A673 (cell line): Measurements from ENCODE around the gene CDKAL1.

Source experiments
- EZH2 ChIP-seq: fragments of 200-600 bp; sonication (generic); IDR thresholded peaks from 2 replicates; pipeline ENCODE4 v1.6.1; 2017; ENCODE audit warnings: borderline replicate concordance, low read depth, mild to moderate bottlenecking, mixed read lengths, antibody characterized with exemption, low read length; ENCODE audit not compliant: poor library complexity, severe bottlenecking
- TF ChIP-seq, protein P1 (sequence below): fragments of 300-800, 200-600 bp; sonication (generic); conservative IDR thresholded peaks from 2 replicates; pipeline ENCODE4 v1.5.1; 2017; ENCODE audit warnings: low read depth, mild to moderate bottlenecking, antibody characterized with exemption, low read length, moderate library complexity, mixed read lengths

DNA sequence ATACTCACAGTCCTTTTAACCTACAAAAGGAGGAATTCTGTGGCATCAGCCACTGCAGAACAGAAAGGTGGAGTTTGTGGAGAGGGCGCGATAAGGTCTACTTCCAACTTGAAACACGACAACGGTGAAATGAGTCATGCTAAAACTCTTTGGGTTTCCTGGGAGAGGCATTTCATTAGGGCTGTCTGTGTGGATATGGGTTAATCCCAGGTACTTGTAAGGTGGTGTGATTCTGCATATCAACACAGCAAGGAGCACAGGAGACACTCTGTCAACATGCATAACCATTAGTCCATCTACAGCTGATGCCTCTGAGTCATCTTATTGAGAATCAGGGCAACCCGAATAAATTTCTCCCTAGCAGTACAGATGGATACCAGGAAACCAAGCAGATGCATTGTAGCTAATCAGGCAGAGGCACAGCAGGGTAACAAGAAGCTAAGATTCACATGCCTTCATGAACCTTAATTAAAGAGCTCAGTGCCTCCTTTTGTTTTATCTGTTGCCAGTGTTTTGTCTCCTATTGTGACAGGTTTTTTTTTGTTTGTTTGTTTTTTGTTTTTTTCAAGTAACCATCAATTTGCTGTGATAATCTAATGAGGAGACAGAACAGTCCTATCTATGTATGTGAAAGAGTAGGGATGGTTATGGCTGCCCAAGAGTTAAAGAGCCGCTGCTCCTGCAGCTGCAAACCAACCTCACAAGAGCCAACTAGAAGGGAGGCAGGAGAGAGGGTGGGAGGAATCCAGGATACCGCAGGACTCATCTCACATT lies 743.5 kb downstream of the CDKAL1 start:
- TF ChIP-seq, protein P1, sequence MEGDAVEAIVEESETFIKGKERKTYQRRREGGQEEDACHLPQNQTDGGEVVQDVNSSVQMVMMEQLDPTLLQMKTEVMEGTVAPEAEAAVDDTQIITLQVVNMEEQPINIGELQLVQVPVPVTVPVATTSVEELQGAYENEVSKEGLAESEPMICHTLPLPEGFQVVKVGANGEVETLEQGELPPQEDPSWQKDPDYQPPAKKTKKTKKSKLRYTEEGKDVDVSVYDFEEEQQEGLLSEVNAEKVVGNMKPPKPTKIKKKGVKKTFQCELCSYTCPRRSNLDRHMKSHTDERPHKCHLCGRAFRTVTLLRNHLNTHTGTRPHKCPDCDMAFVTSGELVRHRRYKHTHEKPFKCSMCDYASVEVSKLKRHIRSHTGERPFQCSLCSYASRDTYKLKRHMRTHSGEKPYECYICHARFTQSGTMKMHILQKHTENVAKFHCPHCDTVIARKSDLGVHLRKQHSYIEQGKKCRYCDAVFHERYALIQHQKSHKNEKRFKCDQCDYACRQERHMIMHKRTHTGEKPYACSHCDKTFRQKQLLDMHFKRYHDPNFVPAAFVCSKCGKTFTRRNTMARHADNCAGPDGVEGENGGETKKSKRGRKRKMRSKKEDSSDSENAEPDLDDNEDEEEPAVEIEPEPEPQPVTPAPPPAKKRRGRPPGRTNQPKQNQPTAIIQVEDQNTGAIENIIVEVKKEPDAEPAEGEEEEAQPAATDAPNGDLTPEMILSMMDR = no peak
- TF ChIP-seq EZH2 = no peak
